Trophoblast cell (in vitro differentiated cells and primary cell): ENCODE data around the gene EIF4E3.
A peak's percentile ranks its signal among the peaks of the same experiment; 100 is the strongest.

Experiments used
- DNase-seq, 2 donors: peaks; one replicate each; pipeline ENCODE4 v3.0.0-alpha.2; 2016
- H2AFZ ChIP-seq: 2 replicates; pipeline ENCODE4 v1.6.1; 2013; ENCODE audit warnings: low read length, moderate library complexity, mild to moderate bottlenecking; ENCODE audit not compliant: insufficient read depth, poor library complexity
- H2AK5ac ChIP-seq: 2 replicates; pipeline ENCODE4 v1.6.1; 2013; ENCODE audit warnings: mild to moderate bottlenecking, low read length
- H2BK120ac ChIP-seq: 2 replicates; pipeline ENCODE4 v1.6.1; 2013; ENCODE audit warnings: low read length, mild to moderate bottlenecking, moderate library complexity; ENCODE audit not compliant: insufficient read depth, poor library complexity
- H2BK12ac ChIP-seq: 2 replicates; pipeline ENCODE4 v1.6.1; 2013; ENCODE audit warnings: mild to moderate bottlenecking, low read length, moderate library complexity
- H2BK5ac ChIP-seq: 2 replicates; pipeline ENCODE4 v1.6.1; 2013; ENCODE audit warnings: low read length, low read depth, moderate library complexity, mild to moderate bottlenecking; ENCODE audit not compliant: poor library complexity
- H3K14ac ChIP-seq: 2 replicates; pipeline ENCODE4 v1.6.1; 2013; ENCODE audit warnings: mild to moderate bottlenecking, low read length
- H3K18ac ChIP-seq: 2 replicates; pipeline ENCODE4 v1.6.1; 2013; ENCODE audit warnings: mild to moderate bottlenecking, low read length
- H3K23ac ChIP-seq: 2 replicates; pipeline ENCODE4 v1.6.1; 2013; ENCODE audit warnings: low read length
- H3K27ac ChIP-seq: 2 replicates; pipeline ENCODE4 v1.5.1; 2013; ENCODE audit warnings: low read depth, mild to moderate bottlenecking, inconsistent platforms, low read length, moderate library complexity
- H3K27me3 ChIP-seq: 2 replicates; pipeline ENCODE4 v1.6.1; 2013; ENCODE audit warnings: inconsistent platforms, mild to moderate bottlenecking, low read length, moderate library complexity; ENCODE audit not compliant: insufficient read depth
- H3K36me3 ChIP-seq, 2 experiments: 1 replicate in 1 of 2; 2 replicates in 1 of 2; pipeline ENCODE4 v1.6.1; 2013; ENCODE audit warnings: low read length in 2 of 2, mild to moderate bottlenecking in 2 of 2, moderate library complexity in 1 of 2; ENCODE audit not compliant: insufficient read depth in 2 of 2, control insufficient read depth in 1 of 2
- H3K4ac ChIP-seq: 2 replicates; pipeline ENCODE4 v1.6.1; 2013; ENCODE audit warnings: low read depth, mild to moderate bottlenecking, low read length, moderate library complexity
- H3K4me1 ChIP-seq, 2 experiments: 1 replicate in 1 of 2; 2 replicates in 1 of 2; pipeline ENCODE4 v1.6.1; 2013; ENCODE audit warnings: low read length in 2 of 2, mild to moderate bottlenecking in 2 of 2, moderate library complexity in 1 of 2; ENCODE audit not compliant: insufficient read depth in 2 of 2, control insufficient read depth in 1 of 2
- H3K4me2 ChIP-seq: 2 replicates; pipeline ENCODE4 v1.6.1; 2013; ENCODE audit warnings: inconsistent platforms, mild to moderate bottlenecking, low read length, moderate library complexity
- H3K4me3 ChIP-seq: 2 replicates; pipeline ENCODE4 v1.5.1; 2013; ENCODE audit warnings: mild to moderate bottlenecking, low read depth, low read length, inconsistent platforms
- H3K79me1 ChIP-seq: one replicate; pipeline ENCODE4 v1.6.1; 2013; ENCODE audit warnings: low read length
- H3K79me2 ChIP-seq: 2 replicates; pipeline ENCODE4 v1.6.1; 2013; ENCODE audit warnings: low read length, mild to moderate bottlenecking; ENCODE audit not compliant: control insufficient read depth, insufficient read depth, poor library complexity
- H3K9ac ChIP-seq: 2 replicates; pipeline ENCODE4 v1.6.1; 2013; ENCODE audit warnings: mild to moderate bottlenecking, low read length
- H3K9me3 ChIP-seq: 2 replicates; pipeline ENCODE4 v1.6.1; 2013; ENCODE audit warnings: low read depth, mild to moderate bottlenecking, control low read depth, inconsistent platforms, low read length; ENCODE audit not compliant: insufficient read depth
- H4K12ac ChIP-seq: 2 replicates; pipeline ENCODE4 v1.6.1; 2013; ENCODE audit warnings: low read depth, mild to moderate bottlenecking, low read length, moderate library complexity
- H4K8ac ChIP-seq: 2 replicates; pipeline ENCODE4 v1.6.1; 2013; ENCODE audit warnings: low read depth, mild to moderate bottlenecking, low read length, moderate library complexity
- H4K91ac ChIP-seq: one replicate; pipeline ENCODE4 v1.6.1; 2013; ENCODE audit warnings: low read depth, mild to moderate bottlenecking, low read length, moderate library complexity
- WGBS: extraction: QIAGEN DNeasy Blood & Tissue Kit; methylation state at CpG from one replicate; pipeline ENCODE4 v1.1.7; 2013; ENCODE audit warnings: missing lambda C conversion rate; ENCODE audit not compliant: insufficient read length, insufficient coverage; ENCODE audit errors: extremely low coverage; 5-methylcytosine and 5-hydroxymethylcytosine counted together

The EIF4E3 gene

GRCh38 chr3:71728632-71729342, 3.6 kb upstream of the EIF4E3 start:
- H2BK12ac ChIP-seq = no peak overlapping the region
- H3K9me3 ChIP-seq = peaks cover 3% of the 10 kb centered on the region
- no peak overlapping the region for H3K9ac ChIP-seq
- H3K4ac ChIP-seq = no peak overlapping the region
- no CpG with 5 or more reads among the region's 4 CpGs for WGBS
- peaks cover 2% of the 10 kb centered on the region for H3K79me2 ChIP-seq
- H3K14ac ChIP-seq = no peak overlapping the region
- no peak overlapping the region for H2AFZ ChIP-seq
- peaks cover 15% of the 10 kb centered on the region for H3K27me3 ChIP-seq
- no peak overlapping the region for H3K27ac ChIP-seq
- no peak overlapping the region for H4K8ac ChIP-seq
- no peak overlapping the region for H4K12ac ChIP-seq
- no peak overlapping the region for H3K4me2 ChIP-seq
- H2BK120ac ChIP-seq = no peak overlapping the region
- H3K4me3 ChIP-seq = no peak overlapping the region
- H3K23ac ChIP-seq = no peak overlapping the region
- no peak overlapping the region for H2BK5ac ChIP-seq
- peaks cover 6 to 14% of the 10 kb centered on the region in 2 experiments for H3K4me1 ChIP-seq
- no peak for DNase-seq
- H3K36me3 ChIP-seq = no peaks in the 10 kb centered on the region
- H2AK5ac ChIP-seq = no peak overlapping the region
- no peak overlapping the region for H3K18ac ChIP-seq
- H4K91ac ChIP-seq = no peak overlapping the region
- H3K79me1 ChIP-seq = no peaks in the 10 kb centered on the region

GRCh38 chr3:71726146-71726545, 944 bp upstream of the EIF4E3 start:
- no peak overlapping the region for H3K4me3 ChIP-seq
- H3K14ac ChIP-seq = no peak overlapping the region
- peaks cover 18% of the 10 kb centered on the region for H3K27me3 ChIP-seq
- H3K23ac ChIP-seq = no peak overlapping the region
- no peak overlapping the region for H2BK5ac ChIP-seq
- H2BK12ac ChIP-seq = no peak overlapping the region
- peaks cover 6 to 14% of the 10 kb centered on the region in 2 experiments for H3K4me1 ChIP-seq
- H3K36me3 ChIP-seq = no peaks in the 10 kb centered on the region
- H3K79me2 ChIP-seq = peaks cover 2% of the 10 kb centered on the region
- DNase-seq = peak; percentile 2 to 14
- WGBS = no CpG with 5 or more reads among the region's 8 CpGs
- no peak overlapping the region for H3K4me2 ChIP-seq
- no peak overlapping the region for H2AFZ ChIP-seq
- H2BK120ac ChIP-seq = no peak overlapping the region
- no peak overlapping the region for H3K27ac ChIP-seq
- no peak overlapping the region for H3K18ac ChIP-seq
- H4K12ac ChIP-seq = no peak overlapping the region
- H2AK5ac ChIP-seq = no peak overlapping the region
- no peak overlapping the region for H3K4ac ChIP-seq
- H4K8ac ChIP-seq = no peak overlapping the region
- no peak overlapping the region for H3K9ac ChIP-seq
- H3K9me3 ChIP-seq = peaks cover 3% of the 10 kb centered on the region
- no peak overlapping the region for H4K91ac ChIP-seq
- H3K79me1 ChIP-seq = no peaks in the 10 kb centered on the region

- no CpG with 5 or more reads among the region's 73 CpGs for WGBS
- Histone ChIP-seq H3K36me3 (no peaks in the 10 kb centered on the region), H4K91ac (no peak overlapping the region), H3K4me1 (peaks cover 3 to 12% of the 10 kb centered on the region in 2 experiments), H3K79me2 (peaks cover 2% of the 10 kb centered on the region), H3K27me3 (peaks cover 18% of the 10 kb centered on the region), H3K14ac (peak overlapping the region; percentile 65), H3K4me3 (peak overlapping the region; percentile 77), H3K27ac (no peak overlapping the region), H3K4ac (no peak overlapping the region), H3K9me3 (peaks cover 3% of the 10 kb centered on the region), H3K4me2 (peak overlapping the region; percentile 74), H2AK5ac (no peak overlapping the region), H3K9ac (no peak overlapping the region), H2BK120ac (no peak overlapping the region), H3K79me1 (no peaks in the 10 kb centered on the region), H2BK5ac (no peak overlapping the region), H2BK12ac (no peak overlapping the region), H3K23ac (no peak overlapping the region), H4K8ac (peak overlapping the region; percentile 12), H4K12ac (no peak overlapping the region), H2AFZ (peak overlapping the region; percentile 61), H3K18ac (peak overlapping the region; percentile 23)
- peak in 1 of 2 donors; percentile 32 for DNase-seq
Measured at GRCh38 chr3:71724584-71725270, 475 bp downstream of the EIF4E3 start.

- Histone ChIP-seq H2BK120ac (no peak overlapping the region), H3K4me3 (no peak overlapping the region), H3K4me2 (no peak overlapping the region), H2AFZ (no peak overlapping the region), H3K36me3 (no peaks in the 10 kb centered on the region), H3K9ac (no peak overlapping the region), H3K23ac (no peak overlapping the region), H3K4me1 (peaks cover 3 to 9% of the 10 kb centered on the region in 2 experiments), H3K14ac (no peak overlapping the region), H3K27ac (no peak overlapping the region), H4K8ac (no peak overlapping the region), H3K18ac (no peak overlapping the region), H3K79me1 (no peaks in the 10 kb centered on the region), H3K27me3 (peaks cover 18% of the 10 kb centered on the region), H3K79me2 (peaks cover 2% of the 10 kb centered on the region), H2AK5ac (no peak overlapping the region), H2BK5ac (no peak overlapping the region), H3K4ac (no peak overlapping the region), H3K9me3 (peaks cover 3% of the 10 kb centered on the region), H2BK12ac (no peak overlapping the region), H4K12ac (no peak overlapping the region), H4K91ac (no peak overlapping the region)
- no peak for DNase-seq
Measured at GRCh38 chr3:71724171-71724453, 1.1 kb downstream of the EIF4E3 start.
